H9 (cell line): Measurements from ENCODE around the gene ARG1. TPM values are rescaled to one million over a fixed set of nuclear protein-coding genes. Genes with fewer than 3 reads are reported as not detected.

Source experiments
- DNase-seq: peaks from one replicate; pipeline ENCODE4 v3.0.0-alpha.2; 2017
- H2AFZ ChIP-seq: one replicate; pipeline ENCODE4 v1.6.1; 2013; ENCODE audit warnings: mild to moderate bottlenecking, low read length, control low read depth, moderate library complexity
- H2AK5ac ChIP-seq: 2 replicates; pipeline ENCODE4 v1.6.1; 2013; ENCODE audit warnings: low read length, control low read depth, mixed read lengths; ENCODE audit not compliant: insufficient read length
- H2BK120ac ChIP-seq: one replicate; pipeline ENCODE4 v1.6.1; 2013; ENCODE audit warnings: low read depth, mild to moderate bottlenecking, low read length, control low read depth, inconsistent platforms; ENCODE audit not compliant: poor library complexity, severe bottlenecking
- H2BK12ac ChIP-seq: 2 replicates; pipeline ENCODE4 v1.6.1; 2013; ENCODE audit warnings: low read length, control low read depth, mixed read lengths, low read depth; ENCODE audit not compliant: insufficient read length
- H2BK15ac ChIP-seq: 2 replicates; pipeline ENCODE4 v1.6.1; 2013; ENCODE audit warnings: low read depth, low read length, control low read depth
- H2BK20ac ChIP-seq: one replicate; pipeline ENCODE4 v1.6.1; 2013; ENCODE audit warnings: low read depth, mild to moderate bottlenecking, low read length, control low read depth, inconsistent platforms; ENCODE audit not compliant: poor library complexity, severe bottlenecking
- H2BK5ac ChIP-seq: 2 replicates; pipeline ENCODE4 v1.6.1; 2013; ENCODE audit warnings: low read length, control low read depth, mixed read lengths; ENCODE audit not compliant: insufficient read length
- H3K14ac ChIP-seq: 2 replicates; pipeline ENCODE4 v1.6.1; 2013; ENCODE audit warnings: low read length, control low read depth; ENCODE audit not compliant: insufficient read depth
- H3K18ac ChIP-seq: 2 replicates; pipeline ENCODE4 v1.6.1; 2013; ENCODE audit warnings: low read depth, mild to moderate bottlenecking, mixed read lengths, low read length, control low read depth; ENCODE audit not compliant: insufficient read length
- H3K23ac ChIP-seq: 2 replicates; pipeline ENCODE4 v1.6.1; 2013; ENCODE audit warnings: low read length, control low read depth, mixed read lengths, low read depth; ENCODE audit not compliant: insufficient read length
- H3K23me2 ChIP-seq: 2 replicates; pipeline ENCODE4 v1.6.1; 2013; ENCODE audit warnings: low read depth, mild to moderate bottlenecking, mixed read lengths, low read length, control low read depth; ENCODE audit not compliant: insufficient read length, poor library complexity, severe bottlenecking
- H3K27ac ChIP-seq: 2 replicates; pipeline ENCODE4 v1.5.1; 2013; ENCODE audit warnings: low read length, control low read depth, mixed read lengths, low read depth; ENCODE audit not compliant: insufficient read length
- H3K27me3 ChIP-seq: 2 replicates; pipeline ENCODE4 v1.6.1; 2013; ENCODE audit warnings: low read length, control low read depth, inconsistent platforms; ENCODE audit not compliant: insufficient read depth
- H3K4ac ChIP-seq: 2 replicates; pipeline ENCODE4 v1.6.1; 2013; ENCODE audit warnings: low read depth, mild to moderate bottlenecking, control low read depth, inconsistent platforms, low read length, moderate library complexity
- H3K4me1 ChIP-seq: 2 replicates; pipeline ENCODE4 v1.6.1; 2013; ENCODE audit warnings: low read length, control low read depth, inconsistent platforms; ENCODE audit not compliant: insufficient read depth
- H3K4me2 ChIP-seq: 2 replicates; pipeline ENCODE4 v1.6.1; 2013; ENCODE audit warnings: low read length, control low read depth, mixed read lengths; ENCODE audit not compliant: insufficient read length, insufficient read depth
- H3K56ac ChIP-seq: 2 replicates; pipeline ENCODE4 v1.6.1; 2013; ENCODE audit warnings: low read depth, mild to moderate bottlenecking, mixed read lengths, low read length, control low read depth; ENCODE audit not compliant: insufficient read length
- H3K79me1 ChIP-seq: 2 replicates; pipeline ENCODE4 v1.6.1; 2013; ENCODE audit warnings: low read depth, mild to moderate bottlenecking, moderate library complexity, low read length, control low read depth, inconsistent platforms; ENCODE audit not compliant: insufficient read depth, poor library complexity, severe bottlenecking
- H3K79me2 ChIP-seq: 2 replicates; pipeline ENCODE4 v1.6.1; 2013; ENCODE audit warnings: low read length, control low read depth, inconsistent platforms; ENCODE audit not compliant: insufficient read depth
- H3K9ac ChIP-seq: 2 replicates; pipeline ENCODE4 v1.6.1; 2013; ENCODE audit warnings: low read length, control low read depth, mixed read lengths; ENCODE audit not compliant: insufficient read length; ENCODE audit errors: extremely low read depth
- H3K9me3 ChIP-seq: one replicate; pipeline ENCODE4 v1.6.1; 2013; ENCODE audit warnings: low read depth, low read length, inconsistent platforms; ENCODE audit not compliant: control insufficient read depth
- H3T11ph ChIP-seq: one replicate; pipeline ENCODE4 v1.6.1; 2013; ENCODE audit warnings: mild to moderate bottlenecking, low read length, control low read depth, inconsistent platforms
- H4K20me1 ChIP-seq: one replicate; pipeline ENCODE4 v1.6.1; 2013; ENCODE audit not compliant: control insufficient read depth, insufficient read length, insufficient read depth
- H4K5ac ChIP-seq: 2 replicates; pipeline ENCODE4 v1.6.1; 2013; ENCODE audit warnings: low read depth, mild to moderate bottlenecking, mixed read lengths, low read length, control low read depth; ENCODE audit not compliant: insufficient read length
- H4K8ac ChIP-seq: replicated peaks from 2 replicates; pipeline ENCODE4 v1.6.1; 2013; ENCODE audit warnings: low read length, control low read depth, mixed read lengths, low read depth; ENCODE audit not compliant: insufficient read length
- H4K91ac ChIP-seq: 2 replicates; pipeline ENCODE4 v1.6.1; 2013; ENCODE audit warnings: low read depth, mild to moderate bottlenecking, moderate library complexity, mixed read lengths, low read length, control low read depth; ENCODE audit not compliant: insufficient read length
- H3K27ac Mint-ChIP-seq, 3 experiments: 2 replicates in 2 of 3; 3 replicates in 1 of 3; pipeline ENCODE4 v1.8.0; 2020 to 2021; ENCODE audit warnings: mixed read lengths in 3 of 3, mild to moderate bottlenecking in 1 of 3, moderate library complexity in 1 of 3
- H3K27me3 Mint-ChIP-seq: 2 replicates; pipeline ENCODE4 v1.8.0; 2021; ENCODE audit warnings: low read depth, mild to moderate bottlenecking, moderate library complexity, mixed read lengths
- H3K36me3 Mint-ChIP-seq, 3 experiments: 2 replicates in 2 of 3; 3 replicates in 1 of 3; pipeline ENCODE4 v1.8.0; 2020 to 2021; ENCODE audit warnings: low read depth in 3 of 3, mixed read lengths in 3 of 3; ENCODE audit not compliant: insufficient read depth in 1 of 3
- H3K4me1 Mint-ChIP-seq, 2 experiments: 2 replicates each; pipeline ENCODE4 v1.8.0; 2020; ENCODE audit warnings: mixed read lengths in 2 of 2
- H3K4me3 Mint-ChIP-seq, 2 experiments: 2 replicates in 1 of 2; 3 replicates in 1 of 2; pipeline ENCODE4 v1.8.0; 2020 to 2021; ENCODE audit warnings: mild to moderate bottlenecking in 2 of 2, mixed read lengths in 2 of 2, moderate library complexity in 1 of 2
- H3K9me3 Mint-ChIP-seq, 2 experiments: 2 replicates in 1 of 2; 3 replicates in 1 of 2; pipeline ENCODE4 v1.8.0; 2020; ENCODE audit warnings: mild to moderate bottlenecking in 2 of 2, mixed read lengths in 2 of 2, moderate library complexity in 1 of 2
- CTCF ChIP-seq: fragments of 200-600 bp; sonication (generic); conservative IDR thresholded peaks from 3 replicates; pipeline ENCODE4 v1.8.0; 2021; ENCODE audit warnings: antibody characterized with exemption, mild to moderate bottlenecking
- WGBS: extraction: QIAGEN DNeasy Blood & Tissue Kit; methylation state at CpG from one replicate; pipeline ENCODE4 v1.1.7; 2013; ENCODE audit warnings: missing lambda C conversion rate, low lambda C conversion rate, mixed read lengths; ENCODE audit not compliant: insufficient read length; ENCODE audit errors: extremely low coverage; 5-methylcytosine and 5-hydroxymethylcytosine counted together
- total RNA-seq: library from RNA; stranded (reverse); gene quantifications from 2 replicates; pipeline ENCODE4 v1.2.1, GENCODE V29; 2021

Gene ARG1
- total RNA-seq, 1 experiment from 2014 or later = not detected

- no peak overlapping the region for H4K91ac ChIP-seq
- no peak overlapping the region for H3K9ac ChIP-seq
- H3K27ac ChIP-seq = no peak overlapping the region
- H3K4me2 ChIP-seq = no peak overlapping the region
- H3T11ph ChIP-seq = no peak overlapping the region
- no peaks in the 10 kb centered on the region for H3K9me3 Mint-ChIP-seq
- no peaks in the 10 kb centered on the region for H4K20me1 ChIP-seq
- H3K56ac ChIP-seq = no peak overlapping the region
- H2AK5ac ChIP-seq = no peak overlapping the region
- H3K27ac Mint-ChIP-seq = no peak overlapping the region
- no peak overlapping the region for H3K23ac ChIP-seq
- H4K8ac ChIP-seq = no peak overlapping the region
- no peak overlapping the region for H2BK15ac ChIP-seq
- no peaks in the 10 kb centered on the region for H3K4me1 Mint-ChIP-seq
- no peaks in the 10 kb centered on the region for H3K9me3 ChIP-seq
- H2BK12ac ChIP-seq = no peak overlapping the region
- no peak overlapping the region for H4K5ac ChIP-seq
- H3K4me3 Mint-ChIP-seq = no peak overlapping the region
- H2BK5ac ChIP-seq = no peak overlapping the region
- no peaks in the 10 kb centered on the region for H3K23me2 ChIP-seq
- no peak overlapping the region for H2BK20ac ChIP-seq
- H3K27me3 Mint-ChIP-seq = no peaks in the 10 kb centered on the region
- TF ChIP-seq CTCF = no peak
- H3K36me3 Mint-ChIP-seq = peaks cover 2 to 54% (median 47%) of the 10 kb centered on the region in 3 experiments; a peak in 5 of 7 replicates
- H3K79me2 ChIP-seq = no peaks in the 10 kb centered on the region
- WGBS = no CpG with 5 or more reads among the region's 4 CpGs
- no peaks in the 10 kb centered on the region for H3K4me1 ChIP-seq
- H3K4ac ChIP-seq = no peak overlapping the region
- H3K14ac ChIP-seq = no peak overlapping the region
- no peak for DNase-seq
- no peaks in the 10 kb centered on the region for H3K79me1 ChIP-seq
- H2BK120ac ChIP-seq = no peak overlapping the region
- H3K18ac ChIP-seq = no peak overlapping the region
- H2AFZ ChIP-seq = no peak overlapping the region
- H3K27me3 ChIP-seq = no peaks in the 10 kb centered on the region
Observed at GRCh38 chr6:131600716-131601115, 27.7 kb downstream of the ARG1 start.
